Activated CD4-positive, CD25-positive, alpha-beta regulatory T cell (primary cell): ENCODE data around the gene VAT1L.

Experiments
- DNase-seq, 4 experiments: peaks; one replicate each; lab custom pipeline; 2025; lab: John Stamatoyannopoulos, UW

The VAT1L gene

GRCh38 chr16:77788181-77789084 is at the start of gene VAT1L:
Gene VAT1L (plus strand): TSS chr16:77788564. CDS start chr16:77788683, 119 bp downstream.
- DNase-seq = no peak

- DNase-seq = no peak
Measured at GRCh38 chr16:77738706-77739558, 49.4 kb upstream of the VAT1L start.

- no peak for DNase-seq
Measured at GRCh38 chr16:77739559-77739892, 48.8 kb upstream of the VAT1L start.

GRCh38 chr16:77744141-77744540 is 44.2 kb upstream of the VAT1L start:
- no peak for DNase-seq

GRCh38 chr16:77745972-77746371 is 42.4 kb upstream of the VAT1L start:
- DNase-seq = no peak

GRCh38 chr16:77748421-77749005 is 39.9 kb upstream of the VAT1L start:
- DNase-seq = no peak

- no peak for DNase-seq
Measured at GRCh38 chr16:77749415-77749814, 38.9 kb upstream of the VAT1L start.

- DNase-seq = no peak
Measured at GRCh38 chr16:77758046-77758445, 30.3 kb upstream of the VAT1L start.

GRCh38 chr16:77758508-77758907 is 29.9 kb upstream of the VAT1L start:
- DNase-seq = no peak

- DNase-seq = no peak
Measured at GRCh38 chr16:77759201-77759600, 29.2 kb upstream of the VAT1L start.

- no peak for DNase-seq
Measured at GRCh38 chr16:77759821-77760220, 28.5 kb upstream of the VAT1L start.

- no peak for DNase-seq
Measured at GRCh38 chr16:77760800-77761199, 27.6 kb upstream of the VAT1L start.

- no peak for DNase-seq
Measured at GRCh38 chr16:77761204-77761603, 27.2 kb upstream of the VAT1L start.

GRCh38 chr16:77762262-77762661 is 26.1 kb upstream of the VAT1L start:
- DNase-seq = no peak

- no peak for DNase-seq
Measured at GRCh38 chr16:77763994-77764393, 24.4 kb upstream of the VAT1L start.

- no peak for DNase-seq
Measured at GRCh38 chr16:77767211-77767610, 21.2 kb upstream of the VAT1L start.

- DNase-seq = no peak
Measured at GRCh38 chr16:77767826-77768225, 20.5 kb upstream of the VAT1L start.

GRCh38 chr16:77775911-77776909 is 12.2 kb upstream of the VAT1L start:
- no peak for DNase-seq

- no peak for DNase-seq
Measured at GRCh38 chr16:77777745-77778144, 10.6 kb upstream of the VAT1L start.

- no peak for DNase-seq
Measured at GRCh38 chr16:77780378-77780837, 8.0 kb upstream of the VAT1L start.

GRCh38 chr16:77781091-77781490 is 7.3 kb upstream of the VAT1L start:
- DNase-seq = no peak
